Head of caudate nucleus (tissue), 42 donors: Measurements from ENCODE around the gene ANKS4B.
A peak's percentile ranks its signal among the peaks of the same experiment; 100 is the strongest.
"Not testable (repeated sequence)": the region's sequence is repeated elsewhere in the genome, so short reads cannot be mapped to it uniquely, and the experiment has no call there.

Experiments used
- DNase-seq, 42 donors: peaks; one replicate each; pipeline versions ENCODE4 v3.0.0 to v3.0.0-alpha.2; 2020 to 2021; ENCODE audit warnings: mixed read lengths in 7 of 42
- intact Hi-C: fragments of 100-400 bp; cut with DNase I; formaldehyde crosslinking; loops from one replicate; pipeline ENCODE4 v1.15.0; 2022

Gene ANKS4B

DNA sequence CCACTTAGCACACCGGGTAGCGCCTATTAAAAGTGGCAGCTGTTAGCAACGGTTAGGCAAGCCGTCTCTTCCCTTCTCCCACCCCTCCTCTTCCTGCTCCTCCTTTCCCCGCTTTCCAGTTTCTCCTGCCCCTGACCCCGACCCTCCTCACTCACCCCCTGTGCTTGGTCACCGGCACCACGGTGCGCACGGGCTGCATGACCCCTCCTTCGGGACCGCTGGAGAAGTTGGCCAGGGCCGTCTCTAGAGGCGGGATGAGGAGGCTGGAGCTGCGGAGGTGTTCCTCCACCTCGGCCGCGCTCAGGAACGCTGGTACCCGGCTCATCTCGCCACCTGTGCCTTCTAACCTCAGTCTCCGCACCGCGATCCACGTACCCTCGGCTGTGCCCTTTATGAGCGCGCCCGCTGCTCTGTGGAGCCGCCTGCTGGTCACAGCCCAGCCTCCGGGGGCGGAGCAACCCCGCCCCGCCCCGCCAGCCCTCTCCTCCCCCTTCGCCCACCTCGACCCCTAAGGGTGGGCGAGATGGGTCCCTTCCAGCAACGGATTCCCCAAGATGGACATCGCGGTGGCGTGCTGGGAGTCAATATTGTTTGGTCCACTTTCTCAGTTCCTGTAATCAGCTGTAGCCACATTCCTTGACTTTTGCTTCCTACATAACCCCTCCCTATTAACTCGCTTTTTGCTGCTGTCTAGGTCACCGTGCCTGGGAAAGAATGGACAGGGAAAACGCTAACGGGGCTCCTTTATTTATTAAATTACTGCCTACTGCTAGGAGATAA lies 44.6 kb downstream of the ANKS4B start, which contains the start of gene CRYM:
CRYM (minus strand) TSS at position 364 of the 780 bp plus-strand sequence; CDS start at position 325, 39 bp downstream.
- intact Hi-C loops: loop anchor here (10.0 kb wide), 1 partner anchor 47 kb away; no protein-coding TSS in a partner anchor

GRCh38 chr16:21279501-21279900 lies 46.0 kb downstream of the ANKS4B start:
- peak in 1 of 42 donors; percentile 8 for DNase-seq
- intact Hi-C loops: loop anchor here (10.0 kb wide), 1 partner anchor 45 kb away; no protein-coding TSS in a partner anchor

More for the DNA sequence above, 44.6 kb downstream of the ANKS4B start, which contains the start of gene CRYM:
- DNase-seq: peak in 41 of 42 donors; percentile 41 to 86 (median 71)

- intact Hi-C loops: no loop called here
- peak in 1 of 42 donors; percentile 7 for DNase-seq
Measured at GRCh38 chr16:21281698-21282389, 48.3 kb downstream of the ANKS4B start.

DNA sequence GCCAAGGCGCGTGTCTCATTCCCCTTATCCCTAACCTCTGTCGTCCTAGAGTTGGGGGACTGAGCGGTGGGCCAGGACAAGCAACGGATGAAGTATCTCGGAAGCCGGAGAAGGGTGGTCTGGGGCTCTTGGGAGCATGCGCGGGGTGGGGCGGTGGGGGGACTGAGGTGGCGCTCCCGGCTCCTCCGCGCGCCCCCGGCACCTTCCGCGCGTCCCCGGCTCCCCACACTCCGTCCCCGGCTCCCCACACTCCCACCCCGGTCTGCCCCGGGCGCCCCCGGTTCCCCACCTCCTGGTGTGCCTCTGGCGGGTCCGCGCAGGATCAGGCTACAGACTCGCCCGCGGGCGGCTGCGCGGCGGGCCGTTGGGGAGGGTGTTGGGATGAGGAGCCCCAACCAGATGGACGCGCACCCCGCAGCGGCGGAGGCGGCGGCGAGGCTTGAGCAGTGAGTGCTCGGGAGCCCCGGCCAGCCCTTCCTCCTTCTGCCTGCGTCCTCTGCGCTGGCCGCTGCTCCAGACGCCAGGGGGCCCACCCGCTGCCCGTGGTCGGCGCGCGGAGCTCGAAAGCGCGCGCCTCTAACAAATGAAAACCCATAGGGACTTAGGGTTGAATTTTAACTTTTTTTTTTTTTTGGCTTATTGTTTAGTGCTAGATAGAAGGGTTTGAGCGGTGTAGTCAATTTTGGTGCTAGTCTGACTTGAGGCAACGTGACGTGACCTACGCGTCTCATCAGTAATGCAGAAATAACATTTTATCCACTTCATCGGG lies 50.2 kb downstream of the ANKS4B start:
- DNase-seq: peak in 34 of 42 donors; percentile 10 to 63 (median 40)
- intact Hi-C loops: no loop called here

DNA sequence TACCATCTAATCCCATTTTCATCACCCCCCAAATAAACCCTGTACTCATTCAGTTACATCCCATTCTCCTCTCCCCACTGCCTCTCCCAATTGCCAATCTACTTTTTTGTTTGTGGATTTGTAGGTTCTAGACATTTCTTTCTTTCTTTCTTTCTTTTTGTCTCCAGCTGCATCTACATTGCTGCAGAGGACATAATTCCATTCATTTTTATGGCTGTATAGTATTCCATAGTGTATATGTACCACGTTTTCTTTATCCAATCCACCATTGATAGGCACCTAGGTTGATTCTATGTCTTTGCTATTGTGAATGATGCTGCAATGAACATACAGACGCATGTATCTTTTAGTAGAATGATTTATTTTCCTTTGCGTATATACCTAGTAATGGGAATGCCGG lies 50.9 kb downstream of the ANKS4B start:
- no peak for DNase-seq

GRCh38 chr16:21285314-21285713 lies 51.8 kb downstream of the ANKS4B start:
- intact Hi-C loops: no loop called here
- DNase-seq: peak in 1 of 42 donors; percentile 6

More for the DNA sequence above, 50.9 kb downstream of the ANKS4B start:
- intact Hi-C loops: no loop called here

DNA sequence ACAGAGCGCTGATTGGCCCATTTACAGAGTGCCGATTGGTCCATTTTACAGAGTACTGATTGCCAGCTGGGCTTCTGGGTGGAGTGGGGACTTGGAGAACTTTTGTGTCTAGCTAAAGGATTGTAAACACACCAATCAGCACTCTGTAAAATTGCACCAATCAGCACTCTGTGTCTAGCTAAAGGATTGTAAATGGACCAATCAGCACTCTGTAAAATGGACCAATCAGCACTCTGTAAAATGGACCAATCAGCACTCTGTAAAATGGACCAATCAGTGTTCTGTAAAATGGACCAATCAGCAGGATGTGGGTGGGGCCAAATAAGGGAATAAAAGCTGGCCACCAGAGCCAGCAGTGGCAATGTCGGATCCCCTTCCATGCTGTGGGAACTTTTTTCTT lies 56.3 kb downstream of the ANKS4B start:
- DNase-seq, intact Hi-C loops: not testable (repeated sequence)

DNA sequence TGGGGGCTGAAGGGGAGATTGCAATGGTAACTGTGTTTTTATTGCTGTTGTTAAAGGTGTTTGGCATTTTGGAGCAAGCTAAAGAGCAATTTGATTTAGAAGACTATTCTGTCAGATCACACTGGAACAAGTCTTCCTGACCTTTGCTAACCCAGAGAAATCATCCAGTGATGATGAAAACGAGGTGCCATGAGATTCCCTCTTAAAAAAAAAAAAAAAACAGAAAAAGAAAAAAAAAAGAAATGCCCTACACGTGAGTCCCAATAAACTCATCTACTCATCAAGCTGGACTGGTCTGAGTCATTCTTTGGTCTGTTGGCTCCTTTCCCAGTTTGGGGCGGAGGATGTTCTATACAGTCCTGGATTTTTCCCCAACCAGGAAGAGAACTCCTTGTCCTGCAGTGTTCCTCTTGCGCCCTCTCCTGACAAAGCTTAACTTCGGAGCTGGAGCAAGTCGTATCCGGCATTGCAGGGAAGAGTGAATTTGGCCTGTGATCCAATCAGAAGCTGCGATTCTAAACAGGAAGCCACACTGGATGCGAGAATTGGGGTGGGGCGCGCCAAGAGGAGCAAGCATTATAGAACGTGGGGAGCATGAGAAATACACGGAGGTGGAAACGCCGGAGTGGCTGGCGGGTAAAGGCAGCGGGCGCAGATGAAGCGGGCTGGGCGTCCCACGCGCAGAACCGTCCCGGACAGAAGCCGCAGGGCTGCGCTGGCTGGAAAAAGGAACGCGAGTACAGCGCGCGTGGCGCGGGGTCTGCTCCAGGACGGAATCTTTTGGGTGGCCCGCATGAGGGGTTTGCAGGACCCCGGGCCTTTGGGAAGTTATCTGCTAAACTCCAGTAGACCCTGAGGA lies 67.0 kb downstream of the ANKS4B start:
- intact Hi-C loops: loop anchor here (10.0 kb wide), 2 partner anchors 116 to 146 kb away; partner anchors contain the start of genes DNAH3 and LDAF1

GRCh38 chr16:21301168-21301894 lies 67.8 kb downstream of the ANKS4B start:
- intact Hi-C loops: loop anchor here (10.0 kb wide), 2 partner anchors 117 to 147 kb away; partner anchors contain the start of genes DNAH3 and LDAF1
- peak in 37 of 42 donors; percentile 18 to 69 (median 38) for DNase-seq

More for the DNA sequence above, 67.0 kb downstream of the ANKS4B start:
- DNase-seq: peak; percentile 72 to 97 (median 90)

- intact Hi-C loops: loop anchor here (10.0 kb wide), 2 partner anchors 117 to 147 kb away; partner anchors contain the start of genes DNAH3 and LDAF1
- no peak for DNase-seq
Measured at GRCh38 chr16:21301895-21302291, 68.4 kb downstream of the ANKS4B start.

- no peak for DNase-seq
- intact Hi-C loops: loop anchor here (10.0 kb wide), 2 partner anchors 118 to 148 kb away; partner anchors contain the start of genes DNAH3 and LDAF1
Measured at GRCh38 chr16:21302454-21302853, 69.0 kb downstream of the ANKS4B start.

GRCh38 chr16:21302898-21303528 lies 69.5 kb downstream of the ANKS4B start:
- DNase-seq: no peak
- intact Hi-C loops: loop anchor here (10.0 kb wide), 2 partner anchors 118 to 148 kb away; partner anchors contain the start of genes DNAH3 and LDAF1
